CD4-positive, alpha-beta T cell treated with Interleukin-17A for 1 hour (primary cell): ENCODE results near the gene AOPEP.

Source experiments
- DNase-seq: peaks from one replicate; pipeline ENCODE4 v3.0.0-alpha.2; 2020

AOPEP gene

DNA sequence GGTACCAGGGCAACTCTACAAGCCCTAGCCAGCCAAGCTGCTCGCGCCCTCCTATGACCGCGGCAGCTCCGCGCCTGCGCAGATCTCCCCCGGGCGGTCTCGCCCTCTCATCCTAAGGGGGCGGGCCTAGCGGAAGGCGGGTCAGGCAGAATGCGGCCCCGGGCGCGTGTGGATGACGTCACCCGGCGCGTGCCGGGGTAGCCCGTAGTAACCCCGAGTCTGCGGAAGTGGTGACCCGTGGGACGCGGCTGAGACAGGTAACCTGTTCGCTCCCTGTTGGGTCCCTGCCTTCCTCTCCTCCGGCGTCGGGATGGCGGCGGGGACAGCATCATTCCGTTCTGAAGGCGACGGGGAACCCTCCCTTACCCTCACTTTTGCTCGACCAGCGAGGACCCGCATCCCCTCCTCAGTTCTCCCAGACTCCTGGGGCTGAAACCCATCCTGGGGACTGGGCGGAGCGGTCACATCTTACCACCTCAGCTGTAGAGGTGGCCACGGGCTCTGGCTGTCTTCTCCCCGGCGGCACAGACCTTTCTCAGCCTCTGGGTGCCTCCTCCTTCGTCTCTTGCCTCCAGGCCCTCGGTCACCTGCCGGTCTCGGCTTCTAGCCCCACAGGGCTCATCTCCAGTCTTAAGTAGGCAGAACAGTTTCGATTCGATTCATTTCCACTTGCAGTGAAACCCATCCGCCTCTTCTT lies at the start of gene AOPEP:
TSS of gene AOPEP (plus strand) at position 205 of the 697 bp plus-strand sequence. CDS start 33,085 bp downstream, outside the sequence.
- DNase-seq: peak; percentile 98

DNA sequence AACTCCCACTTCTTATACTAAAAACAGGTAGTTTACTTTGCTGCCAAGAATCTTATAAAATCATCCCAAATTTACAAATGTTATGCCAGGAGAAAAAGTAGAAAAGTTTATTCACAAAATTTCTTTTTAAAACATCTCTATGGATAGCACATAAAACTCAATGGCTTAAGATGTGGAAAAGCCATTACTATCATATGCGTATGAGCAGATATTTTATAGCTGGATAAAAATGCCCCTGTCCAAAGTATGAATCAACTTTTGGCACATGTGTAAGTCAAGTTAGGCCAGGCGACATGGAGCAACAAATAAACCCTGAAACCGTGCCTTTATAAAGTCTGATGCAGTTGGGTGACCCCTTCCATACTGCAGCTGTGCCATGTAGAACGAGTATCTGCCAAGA lies 48.6 kb upstream of the AOPEP start:
- no peak for DNase-seq

GRCh38 chr9:94679587-94679986 lies 46.9 kb upstream of the AOPEP start:
- DNase-seq: no peak

DNA sequence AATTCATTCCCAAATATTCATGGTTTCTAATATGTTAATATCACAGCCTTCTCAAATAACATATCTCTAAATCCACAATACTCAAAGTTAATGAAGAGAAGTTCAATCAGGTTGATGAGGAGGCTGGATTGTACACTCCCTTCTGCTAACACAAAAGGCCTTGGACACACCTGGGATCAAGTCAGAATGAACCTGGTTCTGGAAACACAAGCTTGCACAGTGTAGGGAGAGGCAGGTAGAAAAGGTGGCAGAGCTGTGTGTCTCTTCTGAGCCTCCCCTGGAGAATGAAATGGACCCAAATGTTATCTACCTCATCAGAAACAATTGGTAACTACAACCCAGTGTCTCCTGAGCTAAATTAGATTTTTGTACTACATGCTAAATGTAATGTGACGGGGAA lies 46.5 kb upstream of the AOPEP start:
- no peak for DNase-seq

DNA sequence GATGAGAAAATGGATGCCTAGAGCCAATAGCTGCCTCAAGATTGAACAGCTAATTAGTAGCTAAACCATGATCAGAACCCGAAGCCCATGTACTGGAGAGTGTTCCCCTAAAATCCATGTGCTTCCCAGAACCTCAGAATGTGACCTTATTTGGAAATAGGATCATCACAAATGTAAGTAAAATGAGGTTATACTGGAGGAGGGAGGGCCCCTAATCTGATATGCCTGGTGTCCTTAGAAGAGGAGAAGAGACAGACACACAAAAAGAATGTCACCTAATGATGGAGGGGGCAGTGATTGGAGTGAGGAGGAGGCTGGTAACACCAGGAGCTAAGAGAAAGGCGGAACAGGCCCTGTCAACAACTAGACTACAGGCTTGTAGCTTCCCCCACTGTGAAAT lies 45.9 kb upstream of the AOPEP start:
- DNase-seq: no peak

DNA sequence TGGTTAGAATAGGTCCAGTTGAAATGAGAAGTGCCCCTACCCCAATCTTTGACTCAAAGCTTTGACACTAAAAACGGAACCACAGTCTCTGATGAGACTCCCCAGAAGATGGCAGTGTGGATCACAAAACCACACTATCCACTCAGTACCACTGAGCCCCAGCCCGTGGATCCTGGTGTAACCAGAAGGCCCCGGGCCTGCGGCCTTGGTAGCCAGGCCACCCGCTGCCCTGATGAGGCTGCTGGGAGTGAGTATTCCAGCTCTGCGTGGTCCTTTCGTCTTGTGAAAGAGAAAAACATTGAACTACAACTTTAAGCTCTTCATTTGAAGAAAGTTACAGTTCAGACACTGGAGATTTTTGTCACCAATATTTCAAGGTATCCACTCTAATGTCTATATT lies 45.0 kb upstream of the AOPEP start:
- DNase-seq: peak; percentile 69

DNA sequence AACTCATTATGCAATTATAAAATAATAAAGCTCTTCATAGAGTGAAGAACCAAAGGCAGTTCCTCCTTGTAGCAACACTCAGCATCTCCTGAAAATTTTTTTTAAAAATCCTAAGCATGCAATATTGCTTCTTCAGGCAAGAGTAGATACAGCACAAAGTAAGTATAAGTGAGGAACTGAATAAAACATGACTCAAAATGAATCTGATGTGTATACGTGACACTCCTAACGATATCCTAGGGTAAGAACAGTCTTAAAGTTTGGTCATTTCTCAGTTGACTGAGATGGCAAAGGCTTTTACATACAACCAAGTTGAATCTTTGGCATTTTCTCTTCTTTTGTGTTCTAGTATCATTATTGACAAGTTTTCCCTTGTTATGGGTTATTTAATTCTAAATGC lies 41.1 kb upstream of the AOPEP start:
- DNase-seq: no peak

- DNase-seq: no peak
These were observed 39.0 kb upstream of the AOPEP start for GRCh38 chr9:94687451-94687850.

- no peak for DNase-seq
These were observed 36.2 kb upstream of the AOPEP start for GRCh38 chr9:94690344-94690743.

DNA sequence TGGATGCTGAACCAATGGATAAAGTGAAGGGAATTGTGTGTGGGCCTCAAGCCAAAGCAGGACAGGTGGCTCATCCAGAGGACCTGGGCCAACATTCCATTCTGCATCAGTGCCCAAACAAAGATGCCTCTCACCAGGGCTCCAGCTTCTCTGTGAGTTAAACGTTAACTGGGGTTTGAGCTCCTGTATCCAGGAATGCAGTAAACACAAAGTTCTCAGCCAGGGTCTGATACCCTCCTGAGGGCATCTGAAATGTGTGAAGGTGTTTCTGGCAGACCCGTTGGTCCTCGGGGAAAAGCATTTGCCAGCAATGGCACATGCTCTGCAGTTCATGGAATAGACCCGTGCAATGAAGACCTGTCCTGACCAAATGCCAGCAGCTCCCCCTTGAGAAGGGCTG lies 33.9 kb upstream of the AOPEP start:
- DNase-seq: no peak

DNA sequence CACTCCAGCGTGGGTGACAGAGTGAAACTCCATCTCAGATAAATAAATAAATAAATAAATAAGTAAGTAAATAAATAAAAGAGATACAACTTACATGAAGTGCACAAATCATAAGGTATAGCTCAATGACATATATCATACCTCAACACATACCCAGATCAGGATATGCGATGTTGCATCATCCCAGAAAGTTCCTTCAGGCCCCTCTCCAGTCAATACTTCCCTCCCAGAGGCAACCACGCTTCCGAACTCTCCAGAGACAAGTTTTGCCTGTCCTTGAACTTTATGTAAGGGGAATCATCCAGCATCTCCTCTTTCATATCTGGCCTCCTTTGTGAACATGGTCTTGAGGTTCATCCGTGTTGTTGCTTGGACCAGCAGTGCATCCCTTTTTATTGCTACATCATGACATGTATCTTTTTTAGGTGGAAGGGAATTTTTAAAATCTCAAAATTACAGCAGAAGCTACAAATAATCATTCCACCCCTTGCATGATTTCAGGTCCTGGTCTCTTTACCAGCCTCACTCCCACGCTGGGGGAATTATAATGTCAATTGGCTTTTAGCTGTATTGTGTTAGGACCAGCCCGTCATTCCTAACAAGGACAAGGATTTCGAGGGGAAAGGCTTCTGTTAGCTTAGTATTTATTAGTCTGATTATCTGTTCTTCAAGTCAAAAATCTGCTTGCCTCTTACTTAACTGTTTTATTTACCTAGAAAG lies 32.9 kb upstream of the AOPEP start:
- DNase-seq: no peak

DNA sequence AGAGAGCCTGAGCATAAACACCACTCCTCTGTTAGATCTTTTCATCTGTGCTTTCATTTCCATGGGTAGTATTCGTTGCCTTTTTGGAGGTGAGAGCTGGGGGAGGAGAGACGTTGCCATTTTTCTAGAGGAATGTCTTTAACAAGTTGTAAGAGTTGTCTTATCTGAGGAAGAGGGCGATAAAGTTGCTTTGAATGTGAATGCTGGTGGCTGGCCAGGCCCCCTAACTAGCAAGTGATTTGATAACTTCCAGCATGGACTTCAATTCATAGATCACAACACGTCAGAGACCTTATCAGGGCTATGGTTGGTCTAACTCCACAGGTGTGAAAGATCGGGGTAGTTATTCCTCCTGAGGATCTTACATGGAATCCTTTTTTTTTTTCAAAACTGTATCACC lies 30.0 kb upstream of the AOPEP start:
- no peak for DNase-seq

DNA sequence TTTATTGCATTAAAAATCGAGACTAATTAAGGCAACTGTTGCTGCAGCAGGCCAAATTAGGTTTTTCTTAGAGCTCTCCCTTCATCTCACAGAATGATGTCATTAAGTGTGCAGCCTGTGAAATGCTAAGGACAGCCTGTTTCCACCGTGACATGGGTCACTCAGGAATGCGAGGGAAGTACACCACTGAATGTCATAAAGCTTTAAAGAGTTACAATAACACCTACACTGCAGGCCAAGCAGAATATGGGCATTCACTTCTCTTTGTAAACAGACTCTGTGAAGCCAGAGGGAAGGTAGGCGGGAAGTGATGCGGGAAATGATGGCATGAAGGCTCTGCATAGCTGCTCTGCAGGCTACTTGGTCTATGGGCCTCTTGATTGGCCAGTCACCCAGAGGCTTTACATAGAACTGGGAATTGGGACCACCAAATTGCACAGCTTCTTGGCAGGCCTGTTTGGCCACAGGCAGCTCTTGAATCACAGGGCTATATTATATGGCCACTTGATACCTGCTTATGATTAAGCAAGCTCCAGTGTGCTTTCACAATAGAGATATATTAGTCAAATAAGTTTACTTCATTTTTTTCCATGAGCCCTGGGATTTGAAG lies 28.4 kb upstream of the AOPEP start:
- DNase-seq: no peak

- DNase-seq: no peak
These were observed 26.7 kb upstream of the AOPEP start for GRCh38 chr9:94699715-94700373.

GRCh38 chr9:94700445-94700844 lies 26.1 kb upstream of the AOPEP start:
- no peak for DNase-seq

DNA sequence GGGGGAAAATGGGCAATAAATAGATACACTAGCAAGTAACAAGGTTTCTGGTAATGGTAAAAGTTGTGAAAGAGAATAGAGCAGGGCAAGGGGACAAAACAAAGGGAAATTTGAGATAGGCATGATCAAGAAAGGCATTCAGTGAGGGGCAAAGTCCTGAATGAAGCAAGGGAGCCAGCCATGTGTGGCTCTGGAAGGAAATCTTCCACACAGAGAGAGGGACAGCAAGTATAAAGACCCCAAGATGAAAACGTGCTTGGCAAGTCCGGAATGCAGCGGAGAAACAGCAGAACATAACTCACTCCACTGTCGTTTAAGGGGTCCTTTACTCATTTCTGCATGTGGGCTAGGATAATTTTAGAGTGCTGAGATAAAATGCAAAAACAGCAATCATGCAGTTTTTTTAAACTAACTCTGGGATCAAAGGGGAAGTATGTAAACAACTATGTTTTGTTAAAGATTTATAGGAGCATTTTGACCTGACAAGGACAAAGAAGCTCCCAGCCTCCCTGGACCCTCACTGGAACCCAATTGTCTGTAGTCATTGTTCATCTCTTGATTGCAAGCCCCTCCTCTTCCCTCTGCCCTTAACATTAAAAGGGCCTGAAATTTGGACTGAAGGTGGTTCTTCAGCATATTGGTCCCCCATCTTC lies 22.9 kb upstream of the AOPEP start:
- DNase-seq: no peak

DNA sequence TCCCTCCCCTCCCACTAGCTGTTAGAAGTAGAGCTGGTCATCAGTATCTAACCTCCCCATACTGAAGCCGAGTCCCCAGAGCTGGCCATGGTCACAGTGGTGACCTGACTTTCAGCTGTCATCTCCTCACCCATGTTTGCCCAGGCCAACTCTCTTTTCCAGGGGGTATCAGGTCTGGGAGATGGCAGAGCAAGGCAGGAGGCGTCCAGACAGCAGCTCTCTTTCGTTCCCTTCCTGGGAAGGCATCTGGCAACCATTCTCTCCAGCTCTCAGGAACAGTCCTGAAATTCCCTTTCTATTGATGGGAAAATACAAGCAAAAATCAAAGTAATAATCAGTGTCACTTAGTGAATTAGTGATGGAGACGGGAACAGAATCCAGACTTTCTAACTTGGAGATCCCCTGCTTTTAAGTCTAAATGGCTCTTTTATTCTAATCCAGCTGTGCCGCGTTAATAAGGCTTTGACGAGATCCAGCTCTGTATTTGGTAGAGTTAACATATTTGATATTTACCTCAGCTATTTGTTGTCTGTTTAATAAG lies 21.3 kb upstream of the AOPEP start:
- DNase-seq: no peak

DNA sequence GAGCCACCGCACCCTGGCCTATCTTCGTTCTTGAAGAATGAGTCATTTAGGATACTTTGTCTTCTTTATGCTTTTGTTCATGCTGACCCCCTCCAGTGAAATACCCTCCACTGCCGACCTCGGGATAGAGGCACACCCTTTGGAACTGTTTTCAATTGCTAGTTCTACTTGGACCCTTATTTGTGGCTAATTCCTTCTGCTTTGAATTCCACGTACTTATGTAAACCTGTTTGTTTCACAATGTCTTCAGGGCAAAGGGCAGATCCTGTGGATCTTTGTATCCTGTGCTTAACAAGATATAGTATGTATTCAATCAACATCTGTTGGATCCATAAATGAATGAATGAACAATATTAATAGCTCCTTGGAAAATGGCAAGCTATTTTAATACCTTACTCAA lies 19.6 kb upstream of the AOPEP start:
- no peak for DNase-seq

DNA sequence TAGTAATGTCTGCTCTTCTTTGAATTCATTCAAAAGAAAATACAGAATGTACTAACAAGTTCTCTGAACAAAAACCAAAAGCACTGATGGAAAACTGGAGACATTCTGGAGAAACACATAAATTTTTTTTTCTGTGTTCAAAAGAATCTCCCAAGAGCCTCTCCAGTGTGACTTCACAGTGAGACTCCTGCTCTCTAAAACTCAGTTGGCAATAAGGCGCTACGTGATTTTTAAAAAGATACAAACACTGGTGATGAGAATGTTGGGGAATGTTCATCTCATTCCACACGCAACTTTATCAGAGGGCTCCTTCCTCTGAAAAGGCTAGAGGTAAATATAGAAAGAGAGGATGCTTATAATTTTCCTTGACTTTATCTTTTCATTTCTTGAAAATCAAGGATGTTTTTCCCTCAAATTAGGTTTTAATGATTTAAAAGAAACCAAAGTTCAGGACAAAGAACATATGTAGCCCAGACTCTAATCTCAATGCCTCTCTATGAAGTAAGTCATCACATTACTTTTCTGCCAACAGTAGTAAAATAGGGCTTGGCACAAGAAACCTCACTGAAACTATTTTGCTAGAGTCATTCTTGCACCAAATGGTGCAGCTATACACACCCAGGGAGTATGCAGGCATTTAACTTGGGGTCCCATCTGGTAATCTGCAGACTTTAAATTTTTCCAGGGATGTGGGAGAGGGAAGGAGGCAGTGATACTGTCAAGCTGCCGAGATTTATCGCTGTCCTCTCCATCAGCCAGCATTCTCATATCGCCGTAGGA lies 12.9 kb upstream of the AOPEP start:
- DNase-seq: no peak

DNA sequence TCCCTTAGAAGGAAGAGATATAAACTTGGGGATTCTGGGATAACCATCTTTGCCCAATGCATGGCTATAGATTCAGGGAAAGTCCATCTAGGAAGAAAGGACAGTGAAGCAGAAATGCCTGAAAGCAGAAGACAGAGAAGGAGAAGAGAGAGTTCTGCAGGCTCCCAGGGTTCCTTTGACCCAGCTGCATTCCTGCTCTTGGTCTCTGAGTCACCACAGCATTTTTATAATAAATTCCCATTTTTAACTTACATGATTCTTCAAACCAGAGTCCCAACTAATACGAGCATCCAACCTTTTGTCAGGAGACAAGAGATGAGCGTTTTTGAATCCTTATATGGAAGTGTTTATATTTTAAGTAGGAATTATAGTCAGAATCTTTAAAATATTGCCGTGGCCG lies 12.0 kb upstream of the AOPEP start:
- no peak for DNase-seq

DNA sequence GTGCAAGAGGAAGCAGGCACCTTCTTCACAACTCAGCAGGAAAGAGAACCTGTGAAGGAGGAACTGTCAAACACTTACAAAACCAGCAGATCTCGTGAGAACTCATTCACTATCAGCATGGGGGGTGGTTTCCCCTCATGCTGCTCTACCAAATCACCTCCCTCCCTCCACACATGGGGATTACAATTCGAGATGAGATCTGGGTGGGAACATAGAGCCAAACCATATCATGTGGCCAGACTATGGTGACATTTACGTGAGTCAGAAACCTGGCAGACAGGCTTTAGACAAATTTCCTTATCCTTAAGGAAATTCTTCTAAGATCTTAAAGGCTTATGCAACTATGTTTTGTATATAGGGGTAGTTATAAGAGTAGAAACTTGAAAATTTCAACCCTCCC lies 8.7 kb upstream of the AOPEP start:
- DNase-seq: no peak

DNA sequence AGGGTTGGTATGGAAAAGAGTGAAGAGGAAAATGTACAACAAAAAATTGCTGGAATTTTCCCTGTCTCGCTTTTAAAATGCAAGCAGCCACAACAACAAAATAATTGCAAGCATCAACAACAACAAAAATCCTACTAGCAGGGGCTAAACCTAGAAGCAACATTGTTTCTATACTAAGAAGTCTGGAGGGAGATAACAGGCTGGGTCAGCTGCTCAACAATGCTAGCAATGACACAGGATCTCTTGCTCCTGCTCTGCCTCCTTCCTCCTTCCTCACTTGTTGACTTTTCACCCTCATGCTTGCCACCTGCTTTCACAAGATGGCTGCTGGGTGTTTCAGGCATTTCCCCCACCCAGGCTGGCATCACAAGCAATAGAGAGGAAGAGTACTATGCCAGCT lies 7.6 kb upstream of the AOPEP start:
- DNase-seq: no peak
